Spleen (tissue), 11 donors: ENCODE data around the gene FILIP1. TPM values are rescaled to one million over a fixed set of nuclear protein-coding genes. Genes with fewer than 3 reads are reported as not detected.

Experiments
- DNase-seq: peaks from one replicate; pipeline ENCODE4 v3.0.0-alpha.2; 2020
- H3K27ac ChIP-seq, 8 donors: fragments of 200-600 bp; sonication (generic) in 7 of 8; 1 replicate in 4 of 8; 2 replicates in 4 of 8; pipeline versions ENCODE4 v1.5.0 to v1.8.0; 2016 to 2021; ENCODE audit warnings: inconsistent platforms in 4 of 8, mild to moderate bottlenecking in 4 of 8, moderate library complexity in 1 of 8
- H3K27me3 ChIP-seq, 7 donors: fragments of 200-600 bp; sonication (generic) in 6 of 7; replicated peaks in 1 of 7; 1 replicate in 4 of 7; 2 replicates in 3 of 7; pipeline versions ENCODE4 v1.5.0 to v1.8.0; 2016 to 2021; ENCODE audit warnings: inconsistent platforms in 3 of 7, mild to moderate bottlenecking in 1 of 7
- H3K36me3 ChIP-seq, 6 donors: fragments of 200-600 bp; sonication (generic) in 5 of 6; 1 replicate in 4 of 6; 2 replicates in 2 of 6; pipeline versions ENCODE4 v1.5.0 to v1.8.0; 2016 to 2021; ENCODE audit warnings: inconsistent platforms in 2 of 6
- H3K4me1 ChIP-seq, 6 donors: fragments of 200-600 bp; sonication (generic) in 5 of 6; 1 replicate in 3 of 6; 2 replicates in 3 of 6; pipeline versions ENCODE4 v1.5.0 to v1.8.0; 2016 to 2021; ENCODE audit warnings: inconsistent platforms in 3 of 6
- H3K4me3 ChIP-seq, 8 donors: fragments of 200-600 bp; sonication (generic) in 7 of 8; 1 replicate in 4 of 8; 2 replicates in 4 of 8; pipeline versions ENCODE4 v1.5.0 to v1.8.0; 2016 to 2021; ENCODE audit warnings: inconsistent platforms in 4 of 8, mild to moderate bottlenecking in 4 of 8, moderate library complexity in 2 of 8
- H3K9me3 ChIP-seq, 8 donors: fragments of 200-600 bp; sonication (generic) in 7 of 8; 1 replicate in 4 of 8; 2 replicates in 4 of 8; pipeline versions ENCODE4 v1.5.0 to v1.8.0; 2016 to 2021; ENCODE audit warnings: inconsistent platforms in 4 of 8
- CTCF ChIP-seq, 11 experiments: fragments of 200-600 bp in 7 of 11; fragments of 450-650 bp in 4 of 11; sonication (generic) in 4 of 11; IDR thresholded peaks in 8 of 11; conservative IDR thresholded peaks in 3 of 11; 1 replicate in 7 of 11; 2 replicates in 4 of 11; pipeline versions ENCODE4 v1.4.0 to v1.8.0; 2016 to 2021; ENCODE audit warnings: antibody characterized with exemption in 11 of 11, inconsistent platforms in 4 of 11, mild to moderate bottlenecking in 1 of 11
- POLR2A ChIP-seq, 3 donors: fragments of 450-650 bp; IDR thresholded peaks; one replicate each; pipeline ENCODE4 v1.5.1; 2017; ENCODE audit warnings: antibody characterized with exemption in 3 of 3, mild to moderate bottlenecking in 1 of 3
- POLR2AphosphoS5 ChIP-seq, 3 donors: sonication (generic); formaldehyde crosslinking; IDR thresholded peaks; one replicate each; pipeline ENCODE4 v1.5.1; 2017; ENCODE audit warnings: antibody characterized with exemption in 3 of 3
- WGBS, 5 donors: extraction: QIAGEN DNeasy Blood & Tissue Kit in 3 of 5; methylation state at CpG; one replicate each; pipeline versions ENCODE4 v1.1.5 to v1.1.7; 2013 to 2018; 5-methylcytosine and 5-hydroxymethylcytosine counted together
- intact Hi-C: fragments of 100-400 bp; cut with DNase I; formaldehyde crosslinking; loops from one replicate; pipeline ENCODE4 v1.15.0; 2023; ENCODE audit warnings: low total_unique reads
- polyA plus RNA-seq, 3 donors: library from polyadenylated mRNA; stranded (reverse); fragments of 200-250 nt; gene quantifications; one replicate each; pipeline ENCODE4 v1.2.1, GENCODE V29; 2013
- total RNA-seq, 7 donors: library from RNA; depleted of rRNA in 3 of 7; stranded (reverse); fragments of >200 nt in 3 of 7; fragmentation: NEBNext Ultra II Directional in 4 of 7; extraction: Animal tissue kit (Norgen Biotek cat#: 25700) in 4 of 7; gene quantifications; one replicate each; pipeline versions ENCODE4 v1.1.0 to v1.2.1, GENCODE V29; 2016 to 2021
- donor health status: healthy with polysubstance abuse.
- donor health status: DM: no; HTN: no; CAD: no; lungs with moderate emphysema.
- donor health status: DM: no; HTN: no; CAD: no.
- donor health status: Bipolar disorder and iron deficiency.
- donor health status: healthy.
- donor health status: DM: no; HTN: no; CAD: no.
- donor health status: DM: yes; HTN: yes; CAD: no.

Gene FILIP1
- total and polyA plus RNA-seq, 10 donors = 0.11 to 0.59 (median 0.38) TPM

DNA sequence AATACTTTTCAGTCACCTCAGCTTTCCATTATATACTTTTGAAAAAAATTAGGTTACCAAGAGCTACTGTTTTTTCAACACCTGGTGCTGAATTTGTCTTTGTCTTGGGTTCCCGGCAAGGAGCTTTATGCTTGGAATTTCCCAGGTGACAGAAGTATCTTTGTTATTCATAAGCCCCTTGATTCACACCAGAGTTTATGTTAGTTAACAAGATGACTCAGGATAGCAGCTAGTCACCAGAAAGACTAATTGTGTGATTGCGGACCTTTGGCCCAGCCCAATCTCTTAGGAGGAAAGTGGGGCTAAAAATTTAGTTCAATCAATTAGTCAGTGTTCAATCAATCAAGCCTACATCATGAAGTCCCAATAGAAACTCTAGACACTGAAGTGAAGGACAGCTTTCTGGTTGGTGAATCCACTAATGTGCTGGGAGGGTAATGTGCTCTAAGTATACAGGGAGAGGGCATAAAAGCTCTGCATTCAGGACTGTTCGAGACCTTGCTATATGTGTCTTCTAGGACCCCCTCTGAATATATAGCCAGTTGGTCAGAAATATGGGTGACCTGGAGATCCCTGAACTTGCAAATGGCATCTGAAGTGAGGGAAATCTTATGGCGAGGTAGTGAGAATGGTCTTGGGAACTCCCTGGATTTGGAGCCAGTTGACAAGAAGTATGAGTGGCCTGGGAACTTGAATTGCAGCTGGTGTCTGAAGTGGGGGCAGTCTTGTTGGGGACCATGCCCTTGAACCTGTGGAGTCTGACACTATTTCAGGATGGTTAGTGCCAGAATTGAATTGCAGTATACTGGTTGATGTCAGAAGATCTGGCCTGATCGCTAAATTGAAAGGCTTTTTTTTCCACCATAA, 225.2 kb downstream of the FILIP1 start:
- DNase-seq = no peak
- Histone ChIP-seq H3K9me3 (peaks cover 0 to 5% (median 0%) of the 10 kb centered on the region in 8 donors), H3K27ac (peak overlapping the region in 2 of 8 donors; percentile 17 to 25), H3K4me1 (peaks cover 6 to 63% (median 44%) of the 10 kb centered on the region in 6 donors), H3K36me3 (peaks cover 0 to 36% (median 21%) of the 10 kb centered on the region in 6 donors), H3K4me3 (no peak overlapping the region), H3K27me3 (no peaks in the 10 kb centered on the region)
- TF ChIP-seq POLR2A (IDR thresholded peaks at IDR 0.05) = no peak
- TF ChIP-seq POLR2AphosphoS5 (IDR thresholded peaks at IDR 0.05) = no peak
- no peak for TF ChIP-seq CTCF (IDR thresholded peaks at IDR 0.05 in 8 of 11, conservative IDR thresholded peaks at IDR 0.05 in 3 of 11)
- intact Hi-C loops = no loop called here
- WGBS, 5 donors = 75 to 84% (median 82%) methylated on average over 5 of the region's 5 CpGs

GRCh38 chr6:75267461-75267860, 226.1 kb downstream of the FILIP1 start:
- Histone ChIP-seq H3K36me3 (peaks cover 0 to 40% (median 26%) of the 10 kb centered on the region in 6 donors), H3K27ac (peak overlapping the region in 3 of 8 donors; percentile 17 to 25 (median 20)), H3K27me3 (no peaks in the 10 kb centered on the region), H3K4me1 (peaks cover 6 to 61% (median 35%) of the 10 kb centered on the region in 6 donors), H3K4me3 (no peak overlapping the region), H3K9me3 (peaks cover 0 to under 1% (median 0%) of the 10 kb centered on the region in 8 donors)
- TF ChIP-seq POLR2A (IDR thresholded peaks at IDR 0.05) = no peak
- TF ChIP-seq CTCF (IDR thresholded peaks at IDR 0.05 in 8 of 11, conservative IDR thresholded peaks at IDR 0.05 in 3 of 11) = no peak
- TF ChIP-seq POLR2AphosphoS5 (IDR thresholded peaks at IDR 0.05) = no peak
- no peak for DNase-seq
- WGBS, 5 donors = 40 to 54% (median 51%) methylated on average over 4 of the region's 4 CpGs
- intact Hi-C loops = no loop called here

GRCh38 chr6:75266716-75267291, 226.8 kb downstream of the FILIP1 start:
- Histone ChIP-seq H3K9me3 (no peaks in the 10 kb centered on the region), H3K36me3 (peaks cover 0 to 40% (median 25%) of the 10 kb centered on the region in 6 donors), H3K4me3 (no peak overlapping the region), H3K27me3 (no peaks in the 10 kb centered on the region), H3K4me1 (peaks cover 6 to 55% (median 29%) of the 10 kb centered on the region in 6 donors), H3K27ac (no peak overlapping the region)
- intact Hi-C loops = no loop called here
- TF ChIP-seq CTCF (IDR thresholded peaks at IDR 0.05 in 8 of 11, conservative IDR thresholded peaks at IDR 0.05 in 3 of 11) = peak; percentile 43 to 86 (median 75)
- TF ChIP-seq POLR2AphosphoS5 (IDR thresholded peaks at IDR 0.05) = no peak
- no peak for TF ChIP-seq POLR2A (IDR thresholded peaks at IDR 0.05)
- no peak for DNase-seq
- 49 to 76% (median 56%) methylated on average over 2 of the region's 2 CpGs for WGBS, 5 donors

DNA sequence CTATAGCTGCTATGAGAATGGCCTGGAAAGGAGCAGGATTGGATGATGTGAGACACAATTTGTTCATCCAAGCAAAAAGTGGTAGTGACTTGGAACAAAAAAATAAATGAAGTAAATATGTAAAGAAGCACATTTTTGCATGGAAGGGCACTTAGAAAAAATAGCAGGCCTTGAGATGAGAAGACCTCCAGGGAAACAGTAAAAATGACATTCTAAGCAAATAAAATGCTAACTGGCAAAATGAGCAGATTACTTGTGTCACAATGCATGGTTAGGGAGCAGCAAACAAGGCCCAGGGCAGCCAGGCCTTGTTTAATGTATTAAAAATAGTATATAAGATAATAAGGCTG, 230.2 kb downstream of the FILIP1 start:
- DNase-seq = no peak

More for the DNA sequence above, 230.2 kb downstream of the FILIP1 start:
- no peak for TF ChIP-seq POLR2A (IDR thresholded peaks at IDR 0.05)
- no peak for TF ChIP-seq CTCF (IDR thresholded peaks at IDR 0.05 in 8 of 11, conservative IDR thresholded peaks at IDR 0.05 in 3 of 11)
- TF ChIP-seq POLR2AphosphoS5 (IDR thresholded peaks at IDR 0.05) = no peak
- Histone ChIP-seq H3K4me1 (peaks cover 6 to 33% (median 18%) of the 10 kb centered on the region in 6 donors), H3K27ac (peak overlapping the region in 1 of 8 donors; percentile 15), H3K27me3 (no peaks in the 10 kb centered on the region), H3K9me3 (no peaks in the 10 kb centered on the region), H3K36me3 (peaks cover 4 to 74% (median 44%) of the 10 kb centered on the region in 6 donors), H3K4me3 (no peak overlapping the region)
- intact Hi-C loops = no loop called here
